GM12878 (cell line): Measurements from ENCODE around the gene PCGF1. TPM values are rescaled to one million over a fixed set of nuclear protein-coding genes. Genes with fewer than 3 reads are reported as not detected.

Source experiments
- ATAC-seq: fragments of 200-7000 bp; cut with Tn5 transposase; 3 replicates; pipeline ENCODE4 v1.9.1; 2020; ENCODE audit warnings: mild to moderate bottlenecking, moderate library complexity
- BruUV-seq: library from RNA; stranded (reverse); fragments of 400-500 nt; replicated peaks from 2 replicates; lab custom pipeline; 2021; lab: Mats Ljungman, UMichigan
- CTCF ChIA-PET: fragments of 300-600 bp; sonication (Branson Sonifier 250); formaldehyde crosslinking; extraction: SDS; loops from one replicate; lab custom pipeline; 2021; ENCODE audit warnings: inconsistent platforms; lab: Yijun Ruan, JAX
- POLR2A ChIA-PET: fragments of 350-600 bp; formaldehyde crosslinking; extraction: SDS; loops from one replicate; lab custom pipeline; 2021; ENCODE audit warnings: inconsistent platforms; lab: Charles Lee
- RAD21 ChIA-PET: fragments of 300-600 bp; sonication (Branson Sonifier 250); formaldehyde crosslinking; loops from one replicate; lab custom pipeline; 2023; ENCODE audit warnings: antibody characterized with exemption; ENCODE audit not compliant: unreplicated experiment; lab: Charles Lee
- SMC1A ChIA-PET: fragments of 300-600 bp; sonication (Branson Sonifier 250); formaldehyde crosslinking; loops from one replicate; lab custom pipeline; 2023; ENCODE audit not compliant: unreplicated experiment, uncharacterized antibody; lab: Charles Lee
- DNase-seq: peaks from one replicate; pipeline ENCODE4 v3.0.0-alpha.2; 2011; ENCODE audit warnings: low read depth, low spot score
- FAIRE-seq: peaks from 3 replicates; lab custom pipeline; 2011; peaks lifted over from hg19 to GRCh38; lab: Jason Lieb, UNC
- H2AFZ ChIP-seq: 2 replicates; pipeline ENCODE4 v1.6.0; 2011; ENCODE audit warnings: low read depth, low read length, control low read depth; ENCODE audit not compliant: control insufficient read depth
- H3K27ac ChIP-seq: 2 replicates; pipeline ENCODE4 v1.5.1; 2011; ENCODE audit warnings: control low read depth; ENCODE audit not compliant: control insufficient read depth, insufficient read depth
- H3K27me3 ChIP-seq, 2 experiments: replicated peaks in 1 of 2; 2 replicates each; pipeline versions ENCODE4 v1.6.0 to v1.6.1; 2011; ENCODE audit warnings: low read length in 1 of 2; ENCODE audit not compliant: control insufficient read depth in 2 of 2, insufficient read depth in 2 of 2
- H3K36me3 ChIP-seq, 2 experiments: 2 replicates each; pipeline ENCODE4 v1.5.1; 2011; ENCODE audit warnings: low read length in 1 of 2; ENCODE audit not compliant: control insufficient read depth in 2 of 2, insufficient read depth in 2 of 2
- H3K4me1 ChIP-seq: 2 replicates; pipeline ENCODE4 v1.6.1; 2011; ENCODE audit warnings: mild to moderate bottlenecking, low read length, moderate library complexity, mixed read lengths; ENCODE audit not compliant: control insufficient read depth, insufficient read depth
- H3K4me2 ChIP-seq: 2 replicates; pipeline ENCODE4 v1.6.0; 2011; ENCODE audit warnings: control low read depth; ENCODE audit not compliant: control insufficient read depth, insufficient read depth
- H3K4me3 ChIP-seq: fragments of 200-600 bp; sonication (generic); 2 replicates; pipeline ENCODE4 v1.5.1; 2016
- H3K79me2 ChIP-seq: 2 replicates; pipeline ENCODE4 v1.6.0; 2011; ENCODE audit warnings: low read length; ENCODE audit not compliant: control insufficient read depth, insufficient read depth
- H3K9ac ChIP-seq: 2 replicates; pipeline ENCODE4 v1.8.0; 2011; ENCODE audit warnings: low read length, control low read depth, mixed read lengths; ENCODE audit not compliant: control insufficient read depth, insufficient read depth
- H3K9me3 ChIP-seq: replicated peaks from 3 replicates; pipeline ENCODE4 v1.5.1; 2011; ENCODE audit warnings: mild to moderate bottlenecking, low read length; ENCODE audit not compliant: control insufficient read depth, insufficient read depth
- H4K20me1 ChIP-seq: 2 replicates; pipeline ENCODE4 v1.6.0; 2011; ENCODE audit not compliant: control insufficient read depth, insufficient read depth
- E4F1 ChIP-seq: fragments of 450-650 bp; IDR thresholded peaks from 2 replicates; pipeline ENCODE4 v1.6.1; 2018; ENCODE audit warnings: borderline replicate concordance, mild to moderate bottlenecking; ENCODE audit not compliant: partially characterized antibody
- POLR2A ChIP-seq: IDR thresholded peaks from 2 replicates; pipeline ENCODE4 v1.6.1; 2011; ENCODE audit warnings: low read depth, mild to moderate bottlenecking, low read length
- POLR2AphosphoS2 ChIP-seq: IDR thresholded peaks from 2 replicates; pipeline ENCODE4 v1.6.1; 2011; ENCODE audit warnings: low read depth, mild to moderate bottlenecking, low read length, improper control_type of control experiment, moderate library complexity
- YBX1 ChIP-seq: fragments of 450-650 bp; IDR thresholded peaks from 2 replicates; pipeline ENCODE4 v1.6.1; 2016; ENCODE audit warnings: antibody characterized with exemption
- ZNF274 ChIP-seq: IDR thresholded peaks from one replicate; pipeline ENCODE4 v1.8.0; 2011; ENCODE audit not compliant: insufficient read length, insufficient read depth
- WGBS: methylation state at CpG from one replicate; pipeline ENCODE4 v1.1.6; 2016; ENCODE audit warnings: low lambda C conversion rate; ENCODE audit not compliant: insufficient replicate concordance, insufficient coverage; ENCODE audit errors: missing lambda C conversion rate; 5-methylcytosine and 5-hydroxymethylcytosine counted together
- in situ Hi-C: fragments of 300-500 bp; cut with MboI; formaldehyde crosslinking; loops from 9 replicates; pipeline ENCODE4 v1.14.3; 2018; ENCODE audit warnings: mixed read lengths
- intact Hi-C: fragments of 100-400 bp; cut with micrococcal nuclease; formaldehyde crosslinking; loops from one replicate; pipeline ENCODE4 v1.14.2; 2022; ENCODE audit not compliant: unreplicated experiment
- polyA plus RNA-seq, 11 experiments: library from polyadenylated mRNA; depleted of rRNA in 4 of 11; unstranded in 6 of 11; stranded (reverse) in 5 of 11; fragments of >200 nt; fragmentation: Nextera tagmentation in 4 of 11; fragmentation: Illumina TruSeq in 1 of 11; extraction: Ambion mirVana in 4 of 11; extraction: Trizol in 1 of 11; gene quantifications; 1 replicate in 1 of 11; 2 replicates in 10 of 11; pipeline versions ENCODE4 v1.2.1 to v1.2.3, GENCODE V29; 2011 to 2016; ENCODE audit warnings: inconsistent platforms in 2 of 11, missing spikeins in 2 of 11, low read depth in 1 of 11
- total RNA-seq, 4 experiments: library from RNA; depleted of rRNA in 3 of 4; stranded (reverse); fragments of >200 nt in 3 of 4; fragmentation: Illumina TruSeq in 1 of 4; extraction: Trizol in 1 of 4; gene quantifications; 2 replicates each; pipeline versions ENCODE4 v1.2.1 to v1.2.3, GENCODE V29; 2013 to 2021

PCGF1 gene
- total and polyA plus RNA-seq, 10 of the 15 experiments (the other 5 are each of a cell fraction or from before 2014, with no cell fraction given) = 23.1 to 50.8 (median 27.4) TPM

GRCh38 chr2:74536166-74536950, 28.9 kb upstream of the PCGF1 start:
- Histone ChIP-seq H3K27ac (no peak overlapping the region), H3K9ac (no peak overlapping the region), H3K79me2 (peaks cover 8% of the 10 kb centered on the region), H4K20me1 (no peaks in the 10 kb centered on the region), H3K36me3 (peaks cover 8 to 24% of the 10 kb centered on the region in 2 experiments), H3K4me3 (no peak overlapping the region), H3K4me2 (no peak overlapping the region), H3K9me3 (no peaks in the 10 kb centered on the region), H3K27me3 (no peaks in the 10 kb centered on the region), H2AFZ (no peak overlapping the region), H3K4me1 (peaks cover 23% of the 10 kb centered on the region)
- RAD21 ChIA-PET = no interaction called here
- ATAC-seq (no peak), FAIRE-seq (no peak), DNase-seq (no peak)
- intact Hi-C loops (no loop called here), in situ Hi-C loops (no loop called here)
- SMC1A ChIA-PET = no interaction called here
- CTCF ChIA-PET = interaction anchor here (1.0 to 4.9 kb wide), 2 partner anchors 48 to 49 kb away, joined by 3 to 36 read pairs; no protein-coding TSS in a partner anchor
- POLR2A ChIA-PET = no interaction called here
- TF ChIP-seq ZNF274 (no peak), E4F1 (no peak), YBX1 (no peak), POLR2AphosphoS2 (0 out of 2 replicates have a peak, but pooled peaks have one; percentile 4), POLR2A (peak; percentile 42)
- WGBS = 84% methylated on average over 23 of the region's 23 CpGs
- no TSS peak for BruUV-seq
